ENCODE results near the gene MGAT3. TPM values are rescaled to one million over a fixed set of nuclear protein-coding genes. Genes with fewer than 3 reads are reported as not detected.
A peak's percentile ranks its signal among the peaks of the same experiment; 100 is the strongest.

Gene MGAT3
- total RNA-seq, 2 donors from 2014 or later: 8.9 to 19.1 TPM

- no peak overlapping the region for H3K27ac ChIP-seq
- intact Hi-C loops (cut with DNase I): no loop called here
- H3K36me3 ChIP-seq: no peaks in the 10 kb centered on the region
- no peak overlapping the region for H3K4me3 ChIP-seq
- H3K27me3 ChIP-seq: no peaks in the 10 kb centered on the region
- H3K9ac ChIP-seq (ENCODE audit: low read depth in 2 of 2, low read length in 2 of 2): peak overlapping the region in 1 of 2 donors; percentile 4
- H3K9me3 ChIP-seq: no peaks in the 10 kb centered on the region
- TF ChIP-seq CTCF (IDR thresholded peaks at IDR 0.05): no peak
- no peak for DNase-seq
- H3K4me1 ChIP-seq: peaks cover 22% of the 10 kb centered on the region
Measured at GRCh38 chr22:39468487-39469325, 11.9 kb downstream of the MGAT3 start.

GRCh38 chr22:39469326-39469680 lies 12.5 kb downstream of the MGAT3 start:
- peak overlapping the region in 1 of 2 donors; percentile 4 for H3K9ac ChIP-seq (ENCODE audit: low read depth in 2 of 2, low read length in 2 of 2)
- H3K27me3 ChIP-seq: no peaks in the 10 kb centered on the region
- H3K36me3 ChIP-seq: no peaks in the 10 kb centered on the region
- peaks cover 24% of the 10 kb centered on the region for H3K4me1 ChIP-seq
- intact Hi-C loops (cut with DNase I): no loop called here
- no peak overlapping the region for H3K27ac ChIP-seq
- H3K4me3 ChIP-seq: no peak overlapping the region
- no peaks in the 10 kb centered on the region for H3K9me3 ChIP-seq
- TF ChIP-seq CTCF (IDR thresholded peaks at IDR 0.05): no peak
- DNase-seq: no peak

- H3K27me3 ChIP-seq: no peaks in the 10 kb centered on the region
- DNase-seq: peak; percentile 59
- no peaks in the 10 kb centered on the region for H3K36me3 ChIP-seq
- H3K4me1 ChIP-seq: peaks cover 30% of the 10 kb centered on the region
- TF ChIP-seq CTCF (IDR thresholded peaks at IDR 0.05): no peak
- H3K27ac ChIP-seq: no peak overlapping the region
- no peaks in the 10 kb centered on the region for H3K9me3 ChIP-seq
- intact Hi-C loops (cut with DNase I): no loop called here
- no peak overlapping the region for H3K4me3 ChIP-seq
- H3K9ac ChIP-seq (ENCODE audit: low read depth in 2 of 2, low read length in 2 of 2): peak overlapping the region in 1 of 2 donors; percentile 37
Measured at GRCh38 chr22:39469681-39470450, 13.1 kb downstream of the MGAT3 start.

GRCh38 chr22:39470451-39471291 lies 13.9 kb downstream of the MGAT3 start:
- Histone ChIP-seq H3K9ac (ENCODE audit: low read depth in 2 of 2, low read length in 2 of 2) (peak overlapping the region in 1 of 2 donors; percentile 37), H3K9me3 (no peaks in the 10 kb centered on the region), H3K27ac (no peak overlapping the region), H3K4me3 (no peak overlapping the region), H3K36me3 (no peaks in the 10 kb centered on the region), H3K27me3 (no peaks in the 10 kb centered on the region), H3K4me1 (peaks cover 35% of the 10 kb centered on the region)
- no peak for TF ChIP-seq CTCF (IDR thresholded peaks at IDR 0.05)
- intact Hi-C loops (cut with DNase I): no loop called here
- DNase-seq: no peak

Measured in colonic mucosa (tissue), 4 donors.